Right lobe of liver (tissue), 4 donors: ENCODE data around the gene EWSR1.

Source experiments
- CTCF ChIP-seq, 4 donors: fragments of 200-600 bp in 3 of 4; fragments of 450-650 bp in 1 of 4; IDR thresholded peaks; one replicate each; pipeline versions ENCODE4 v1.5.1 to v1.8.0; 2016 to 2022; ENCODE audit warnings: antibody characterized with exemption in 4 of 4, mild to moderate bottlenecking in 2 of 4
- POLR2A ChIP-seq: fragments of 450-650 bp; IDR thresholded peaks from one replicate; pipeline ENCODE4 v1.6.1; 2017; ENCODE audit warnings: antibody characterized with exemption, mild to moderate bottlenecking
- donor health status: DM: no; HTN: no; CAD: no.
- donor health status: DM: no; HTN: no; CAD: no.
- donor health status: DM: no; HTN: yes; CAD: no.

- TF ChIP-seq POLR2A (no peak), CTCF (IDR thresholded peaks at IDR 0.05) (no peak)
Measured at GRCh38 chr22:29341849-29342127, 73.7 kb downstream of the EWSR1 start.
